Measurements from ENCODE around the gene CBFA2T3.

The CBFA2T3 gene

GRCh38 chr16:89024546-89025060 is 47.6 kb upstream of the CBFA2T3 start:
- DNase-seq (ENCODE audit: low read depth in 1 of 2, low spot score in 1 of 2): no peak
- no peak overlapping the region for H3K27ac ChIP-seq (replicated peaks)

GRCh38 chr16:89023621-89024511 is 46.9 kb upstream of the CBFA2T3 start:
- DNase-seq (ENCODE audit: low read depth in 1 of 2, low spot score in 1 of 2): no peak
- TF ChIP-seq GABPA (IDR thresholded peaks at IDR 0.05; ENCODE audit: low read depth): no peak
- TF ChIP-seq SPI1 (IDR thresholded peaks at IDR 0.05; ENCODE audit: borderline replicate concordance, low read depth): no peak
- TF ChIP-seq, protein P1, sequence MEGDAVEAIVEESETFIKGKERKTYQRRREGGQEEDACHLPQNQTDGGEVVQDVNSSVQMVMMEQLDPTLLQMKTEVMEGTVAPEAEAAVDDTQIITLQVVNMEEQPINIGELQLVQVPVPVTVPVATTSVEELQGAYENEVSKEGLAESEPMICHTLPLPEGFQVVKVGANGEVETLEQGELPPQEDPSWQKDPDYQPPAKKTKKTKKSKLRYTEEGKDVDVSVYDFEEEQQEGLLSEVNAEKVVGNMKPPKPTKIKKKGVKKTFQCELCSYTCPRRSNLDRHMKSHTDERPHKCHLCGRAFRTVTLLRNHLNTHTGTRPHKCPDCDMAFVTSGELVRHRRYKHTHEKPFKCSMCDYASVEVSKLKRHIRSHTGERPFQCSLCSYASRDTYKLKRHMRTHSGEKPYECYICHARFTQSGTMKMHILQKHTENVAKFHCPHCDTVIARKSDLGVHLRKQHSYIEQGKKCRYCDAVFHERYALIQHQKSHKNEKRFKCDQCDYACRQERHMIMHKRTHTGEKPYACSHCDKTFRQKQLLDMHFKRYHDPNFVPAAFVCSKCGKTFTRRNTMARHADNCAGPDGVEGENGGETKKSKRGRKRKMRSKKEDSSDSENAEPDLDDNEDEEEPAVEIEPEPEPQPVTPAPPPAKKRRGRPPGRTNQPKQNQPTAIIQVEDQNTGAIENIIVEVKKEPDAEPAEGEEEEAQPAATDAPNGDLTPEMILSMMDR (IDR thresholded peaks at IDR 0.05; ENCODE audit: insufficient read depth, low read length): no peak
- TF ChIP-seq POLR2AphosphoS5 (IDR thresholded peaks at IDR 0.05; ENCODE audit: low read depth): no peak
- TF ChIP-seq, protein P2, sequence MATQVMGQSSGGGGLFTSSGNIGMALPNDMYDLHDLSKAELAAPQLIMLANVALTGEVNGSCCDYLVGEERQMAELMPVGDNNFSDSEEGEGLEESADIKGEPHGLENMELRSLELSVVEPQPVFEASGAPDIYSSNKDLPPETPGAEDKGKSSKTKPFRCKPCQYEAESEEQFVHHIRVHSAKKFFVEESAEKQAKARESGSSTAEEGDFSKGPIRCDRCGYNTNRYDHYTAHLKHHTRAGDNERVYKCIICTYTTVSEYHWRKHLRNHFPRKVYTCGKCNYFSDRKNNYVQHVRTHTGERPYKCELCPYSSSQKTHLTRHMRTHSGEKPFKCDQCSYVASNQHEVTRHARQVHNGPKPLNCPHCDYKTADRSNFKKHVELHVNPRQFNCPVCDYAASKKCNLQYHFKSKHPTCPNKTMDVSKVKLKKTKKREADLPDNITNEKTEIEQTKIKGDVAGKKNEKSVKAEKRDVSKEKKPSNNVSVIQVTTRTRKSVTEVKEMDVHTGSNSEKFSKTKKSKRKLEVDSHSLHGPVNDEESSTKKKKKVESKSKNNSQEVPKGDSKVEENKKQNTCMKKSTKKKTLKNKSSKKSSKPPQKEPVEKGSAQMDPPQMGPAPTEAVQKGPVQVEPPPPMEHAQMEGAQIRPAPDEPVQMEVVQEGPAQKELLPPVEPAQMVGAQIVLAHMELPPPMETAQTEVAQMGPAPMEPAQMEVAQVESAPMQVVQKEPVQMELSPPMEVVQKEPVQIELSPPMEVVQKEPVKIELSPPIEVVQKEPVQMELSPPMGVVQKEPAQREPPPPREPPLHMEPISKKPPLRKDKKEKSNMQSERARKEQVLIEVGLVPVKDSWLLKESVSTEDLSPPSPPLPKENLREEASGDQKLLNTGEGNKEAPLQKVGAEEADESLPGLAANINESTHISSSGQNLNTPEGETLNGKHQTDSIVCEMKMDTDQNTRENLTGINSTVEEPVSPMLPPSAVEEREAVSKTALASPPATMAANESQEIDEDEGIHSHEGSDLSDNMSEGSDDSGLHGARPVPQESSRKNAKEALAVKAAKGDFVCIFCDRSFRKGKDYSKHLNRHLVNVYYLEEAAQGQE (IDR thresholded peaks at IDR 0.05; ENCODE audit: insufficient replicate concordance, low read depth): no peak
- no peaks in the 10 kb centered on the region for H3K27me3 ChIP-seq (ENCODE audit: insufficient read depth, poor library complexity, severe bottlenecking)
- H3K4me3 ChIP-seq (replicated peaks; ENCODE audit: insufficient read depth, low read length): no peak overlapping the region
- H3K27ac ChIP-seq (replicated peaks): no peak overlapping the region

More at GRCh38 chr16:89024546-89025060, 47.6 kb upstream of the CBFA2T3 start:
- Histone ChIP-seq H3K4me3 (replicated peaks; ENCODE audit: insufficient read depth, low read length) (no peak overlapping the region), H3K27me3 (ENCODE audit: insufficient read depth, poor library complexity, severe bottlenecking) (no peaks in the 10 kb centered on the region)
- TF ChIP-seq, protein P2 (IDR thresholded peaks at IDR 0.05; ENCODE audit: insufficient replicate concordance, low read depth): no peak
- no peak for TF ChIP-seq POLR2AphosphoS5 (IDR thresholded peaks at IDR 0.05; ENCODE audit: low read depth)
- TF ChIP-seq GABPA (IDR thresholded peaks at IDR 0.05; ENCODE audit: low read depth): no peak
- no peak for TF ChIP-seq SPI1 (IDR thresholded peaks at IDR 0.05; ENCODE audit: borderline replicate concordance, low read depth)
- TF ChIP-seq, protein P1 (IDR thresholded peaks at IDR 0.05; ENCODE audit: insufficient read depth, low read length): no peak

- H3K27ac ChIP-seq (replicated peaks): no peak overlapping the region
- H3K4me3 ChIP-seq (replicated peaks; ENCODE audit: insufficient read depth, low read length): no peak overlapping the region
- DNase-seq (ENCODE audit: low read depth in 1 of 2, low spot score in 1 of 2): no peak
- no peak for TF ChIP-seq GABPA (IDR thresholded peaks at IDR 0.05; ENCODE audit: low read depth)
- TF ChIP-seq SPI1 (IDR thresholded peaks at IDR 0.05; ENCODE audit: borderline replicate concordance, low read depth): no peak
- TF ChIP-seq POLR2AphosphoS5 (IDR thresholded peaks at IDR 0.05; ENCODE audit: low read depth): no peak
- TF ChIP-seq, protein P2 (IDR thresholded peaks at IDR 0.05; ENCODE audit: insufficient replicate concordance, low read depth): no peak
- TF ChIP-seq, protein P1 (IDR thresholded peaks at IDR 0.05; ENCODE audit: insufficient read depth, low read length): no peak
- no peaks in the 10 kb centered on the region for H3K27me3 ChIP-seq (ENCODE audit: insufficient read depth, poor library complexity, severe bottlenecking)
These were observed 46.1 kb upstream of the CBFA2T3 start for GRCh38 chr16:89023151-89023551.

Data from HL-60 (cell line).